B cell (primary cell): ENCODE data around the gene IL1F10. TPM values are rescaled to one million over a fixed set of nuclear protein-coding genes. Genes with fewer than 3 reads are reported as not detected.

Source experiments
- ATAC-seq: fragments of 200-7000 bp; cut with Tn5 transposase; one replicate; pipeline ENCODE4 v1.10.0; 2021; ENCODE audit warnings: low read depth, mild to moderate bottlenecking, moderate number of reproducible peaks, moderate library complexity
- CTCF ChIA-PET: fragments of 350-600 bp; sonication (Branson Sonifier 250); formaldehyde crosslinking; loops from one replicate; lab custom pipeline; 2021; ENCODE audit warnings: antibody characterized with exemption, inconsistent platforms; lab: Charles Lee
- POLR2A ChIA-PET: fragments of 350-600 bp; sonication (Branson Sonifier 250); formaldehyde crosslinking; loops from one replicate; lab custom pipeline; 2021; ENCODE audit warnings: antibody characterized with exemption; lab: Charles Lee
- DNase-seq: peaks from one replicate; pipeline ENCODE4 v3.0.0; 2013
- H2AFZ ChIP-seq: 2 replicates; pipeline ENCODE4 v1.6.1; 2012; ENCODE audit warnings: mild to moderate bottlenecking, low read depth, low read length; ENCODE audit not compliant: insufficient read depth, poor library complexity, severe bottlenecking
- H3K27ac ChIP-seq, 2 donors: 1 replicate in 1 of 2; 2 replicates in 1 of 2; pipeline ENCODE4 v1.5.1; 2012 to 2013; ENCODE audit warnings: low read length in 2 of 2, mild to moderate bottlenecking in 2 of 2, moderate library complexity in 1 of 2
- H3K27me3 ChIP-seq, 4 experiments: fragments of 200-600 bp in 1 of 4; sonication (generic) in 1 of 4; replicated peaks in 1 of 4; 1 replicate in 2 of 4; 2 replicates in 2 of 4; pipeline versions ENCODE4 v1.6.1 to v1.7.0; 2013 to 2016; ENCODE audit warnings: low read length in 3 of 4, mild to moderate bottlenecking in 2 of 4, mixed read lengths in 1 of 4, moderate library complexity in 1 of 4; ENCODE audit not compliant: insufficient read depth in 4 of 4, control insufficient read depth in 3 of 4; ENCODE audit errors: control extremely low read depth in 1 of 4
- H3K36me3 ChIP-seq, 2 experiments: replicated peaks in 1 of 2; 1 replicate in 1 of 2; 2 replicates in 1 of 2; pipeline versions ENCODE4 v1.6.1 to v1.7.1; 2013; ENCODE audit warnings: low read length in 1 of 2; ENCODE audit not compliant: insufficient read depth in 2 of 2, control insufficient read depth in 1 of 2; ENCODE audit errors: control extremely low read depth in 1 of 2, extremely low read depth in 1 of 2
- H3K4me1 ChIP-seq, 2 donors: fragments of 200-600 bp in 1 of 2; sonication (generic) in 1 of 2; 1 replicate in 1 of 2; 2 replicates in 1 of 2; pipeline versions ENCODE4 v1.5.1 to v1.6.1; 2013 to 2017; ENCODE audit warnings: low read length in 2 of 2; ENCODE audit not compliant: control insufficient read depth in 2 of 2, insufficient read depth in 2 of 2
- H3K4me2 ChIP-seq: replicated peaks from 2 replicates; pipeline ENCODE3; 2012; ENCODE audit warnings: mild to moderate bottlenecking, low read depth, low read length; ENCODE audit not compliant: poor library complexity, severe bottlenecking
- H3K4me3 ChIP-seq, 5 experiments: fragments of 200-600 bp in 1 of 5; sonication (generic) in 1 of 5; 1 replicate in 3 of 5; 2 replicates in 2 of 5; pipeline versions ENCODE4 v1.5.1 to v1.7.0; 2011 to 2016; ENCODE audit warnings: low read length in 4 of 5, mild to moderate bottlenecking in 4 of 5, low read depth in 2 of 5, control low read depth in 1 of 5, moderate library complexity in 1 of 5; ENCODE audit not compliant: insufficient read depth in 1 of 5; ENCODE audit errors: control extremely low read depth in 1 of 5, extremely low read depth in 1 of 5
- H3K79me2 ChIP-seq: fragments of 200-600 bp; sonication (generic); one replicate; pipeline ENCODE4 v1.6.0; 2016; ENCODE audit warnings: low read length; ENCODE audit not compliant: control insufficient read depth, insufficient read depth
- H3K9ac ChIP-seq: fragments of 200-600 bp; sonication (generic); 2 replicates; pipeline ENCODE4 v1.6.1; 2017; ENCODE audit warnings: mild to moderate bottlenecking, low read length, moderate library complexity
- H3K9me3 ChIP-seq, 3 donors: one replicate each; pipeline versions ENCODE4 v1.6.1 to v1.7.1; 2013; ENCODE audit warnings: low read length in 2 of 3; ENCODE audit not compliant: control insufficient read depth in 2 of 3, insufficient read depth in 1 of 3; ENCODE audit errors: control extremely low read depth in 1 of 3
- H4K20me1 ChIP-seq: 2 replicates; pipeline ENCODE4 v1.6.0; 2012; ENCODE audit warnings: mild to moderate bottlenecking, low read length; ENCODE audit not compliant: insufficient read depth, control insufficient read depth, poor library complexity, severe bottlenecking
- H3K27ac Mint-ChIP-seq: one replicate; pipeline ENCODE4 v1.8.0; 2021; ENCODE audit warnings: mixed read lengths
- H3K27me3 Mint-ChIP-seq: one replicate; pipeline ENCODE4 v1.8.0; 2021; ENCODE audit warnings: mixed read lengths
- H3K4me1 Mint-ChIP-seq: one replicate; pipeline ENCODE4 v1.8.0; 2021; ENCODE audit warnings: mixed read lengths
- H3K4me3 Mint-ChIP-seq: one replicate; pipeline ENCODE4 v1.8.0; 2021; ENCODE audit warnings: mixed read lengths
- H3K9me3 Mint-ChIP-seq: one replicate; pipeline ENCODE4 v1.8.0; 2022; ENCODE audit warnings: mixed read lengths; ENCODE audit not compliant: insufficient read depth
- CTCF ChIP-seq: fragments of 200-600 bp; IDR thresholded peaks from one replicate; pipeline ENCODE4 v1.8.0; 2022; ENCODE audit warnings: antibody characterized with exemption, mild to moderate bottlenecking
- EZH2 ChIP-seq: IDR thresholded peaks from 2 replicates; pipeline ENCODE4 v1.6.1; 2012; ENCODE audit warnings: borderline replicate concordance, low read depth, mild to moderate bottlenecking, moderate library complexity, low read length; ENCODE audit not compliant: insufficient read depth, poor library complexity, severe bottlenecking
- WGBS: methylation state at CpG from one replicate; pipeline ENCODE4 v1.1.5; 2013; ENCODE audit warnings: missing lambda C conversion rate; ENCODE audit not compliant: insufficient coverage; 5-methylcytosine and 5-hydroxymethylcytosine counted together
- intact Hi-C: fragments of 100-400 bp; cut with micrococcal nuclease; formaldehyde crosslinking; loops from one replicate; pipeline ENCODE4 v1.10.0; 2022
- polyA plus RNA-seq: library from polyadenylated mRNA; depleted of rRNA; stranded (reverse); fragments of >200 nt; gene quantifications from 2 replicates; pipeline ENCODE4 v1.2.3, GENCODE V29; 2012
- total RNA-seq, 2 donors: library from RNA; stranded (reverse); fragments of 120-200 nt in 1 of 2; gene quantifications; 1 replicate in 1 of 2; 2 replicates in 1 of 2; pipeline versions ENCODE4 v1.2.3 to v1.2.4, GENCODE V29; 2013 to 2022

IL1F10 gene
- total and polyA plus RNA-seq, 2 donors (not counting 1 experiment from before 2014, with no cell fraction given) = not detected

- H3K4me1 ChIP-seq = peaks cover 12% of the 10 kb centered on the region in 2 donors
- POLR2A ChIA-PET = no interaction called here
- intact Hi-C loops = no loop called here
These were observed 54.6 kb downstream of the IL1F10 start for GRCh38 chr2:113122364-113122763.

GRCh38 chr2:113123726-113124125 lies 56.0 kb downstream of the IL1F10 start:
- Histone ChIP-seq H3K36me3 (no peaks in the 10 kb centered on the region), H3K4me3 (no peak overlapping the region), H3K4me2 (peak overlapping the region; percentile 14), H2AFZ (no peak overlapping the region), H3K9ac (no peak overlapping the region), H3K9me3 (no peaks in the 10 kb centered on the region), H3K4me1 (peaks cover 12 to 15% of the 10 kb centered on the region in 2 donors), H3K27ac (no peak overlapping the region), H3K79me2 (no peaks in the 10 kb centered on the region), H3K27me3 (peaks cover 0 to 5% (median 1%) of the 10 kb centered on the region in 4 experiments), H4K20me1 (no peaks in the 10 kb centered on the region)
- DNase-seq (no peak), ATAC-seq (no peak)
- intact Hi-C loops = no loop called here
- H3K4me1 Mint-ChIP-seq = peaks cover 24% of the 10 kb centered on the region
- ChIA-PET POLR2A (no interaction called here), CTCF (interaction anchor here (1.1 to 1.9 kb wide), 4 partner anchors 11 to 75 kb away, joined by 3 to 7 read pairs (median 3); no protein-coding TSS in a partner anchor)
- H3K9me3 Mint-ChIP-seq = no peaks in the 10 kb centered on the region
- H3K27me3 Mint-ChIP-seq = peaks cover 11% of the 10 kb centered on the region
- WGBS = 33% methylated on average over 1 of the region's 3 CpGs
- TF ChIP-seq EZH2 (no peak), CTCF (no peak)
- no peak overlapping the region for H3K4me3 Mint-ChIP-seq
- no peak overlapping the region for H3K27ac Mint-ChIP-seq

More at GRCh38 chr2:113122364-113122763, 54.6 kb downstream of the IL1F10 start:
- TF ChIP-seq CTCF (no peak), EZH2 (no peak)
- H3K4me3 Mint-ChIP-seq = no peak overlapping the region
- H3K4me1 Mint-ChIP-seq = peaks cover 22% of the 10 kb centered on the region
- CTCF ChIA-PET = interaction anchor here (1.0 to 1.8 kb wide), 3 partner anchors 14 to 268 kb away, joined by 3 to 7 read pairs (median 3); no protein-coding TSS in a partner anchor
- H3K4me2 ChIP-seq = no peak overlapping the region
- H3K27ac ChIP-seq = no peak overlapping the region
- no peaks in the 10 kb centered on the region for H3K36me3 ChIP-seq
- no peaks in the 10 kb centered on the region for H3K9me3 Mint-ChIP-seq
- no peak overlapping the region for H3K9ac ChIP-seq
- H3K79me2 ChIP-seq = no peaks in the 10 kb centered on the region
- no peak overlapping the region for H3K27ac Mint-ChIP-seq
- WGBS = 100% methylated on average over 2 of the region's 4 CpGs
- H3K4me3 ChIP-seq = no peak overlapping the region
- DNase-seq = no peak
- H2AFZ ChIP-seq = no peak overlapping the region
- peaks cover 11% of the 10 kb centered on the region for H3K27me3 Mint-ChIP-seq
- H3K9me3 ChIP-seq = no peaks in the 10 kb centered on the region
- peaks cover 0 to 5% (median 1%) of the 10 kb centered on the region in 4 experiments for H3K27me3 ChIP-seq
- H4K20me1 ChIP-seq = no peaks in the 10 kb centered on the region
- ATAC-seq = no peak
